K562 (cell line): ENCODE results near the gene ZSWIM8. TPM values are rescaled to one million over a fixed set of nuclear protein-coding genes. Genes with fewer than 3 reads are reported as not detected.

ENCODE experiments used
- BCOR ChIP-seq: fragments of 450-650 bp; IDR thresholded peaks from 2 replicates; pipeline ENCODE4 v1.6.1; 2016
- BRD9 ChIP-seq: fragments of 450-650 bp; IDR thresholded peaks from 2 replicates; pipeline ENCODE4 v1.6.1; 2018; ENCODE audit warnings: low read depth; ENCODE audit not compliant: partially characterized antibody
- CCNT2 ChIP-seq: IDR thresholded peaks from 2 replicates; pipeline ENCODE4 v1.6.1; 2011; ENCODE audit warnings: borderline replicate concordance, low read depth, mild to moderate bottlenecking, moderate library complexity, mixed read lengths, low read length; ENCODE audit not compliant: insufficient read length; ENCODE audit errors: extremely low read depth
- CXXC5 ChIP-seq: fragments of 250-450 bp; sonication (Bioruptor Pico); IDR thresholded peaks from 2 replicates; pipeline ENCODE4 v1.8.0; 2022; ENCODE audit warnings: inconsistent platforms, mild to moderate bottlenecking, moderate library complexity
- DDX20 ChIP-seq: fragments of 450-650 bp; IDR thresholded peaks from 2 replicates; pipeline ENCODE4 v1.6.1; 2016; ENCODE audit warnings: missing genetic modification characterization, low read depth, mild to moderate bottlenecking, missing compliant biosample characterization, moderate library complexity
- E2F3 ChIP-seq: fragments of 250-450 bp; sonication (Bioruptor Pico); IDR thresholded peaks from 2 replicates; pipeline ENCODE4 v1.4.0; 2020; ENCODE audit warnings: mild to moderate bottlenecking
- ESRRA ChIP-seq: fragments of 450-650 bp; IDR thresholded peaks from 2 replicates; pipeline ENCODE4 v1.6.1; 2014; ENCODE audit warnings: low read depth, mild to moderate bottlenecking, moderate library complexity, borderline replicate concordance
- GTF2E2 ChIP-seq: fragments of 200-800 bp; sonication (Bioruptor generic); IDR thresholded peaks from 2 replicates; pipeline ENCODE4 v1.6.1; 2016; ENCODE audit warnings: missing genetic modification characterization, missing compliant biosample characterization
- KAT8 ChIP-seq: fragments of 450-650 bp; IDR thresholded peaks from 2 replicates; pipeline ENCODE4 v1.6.1; 2016; ENCODE audit warnings: low read depth, mild to moderate bottlenecking
- L3MBTL2 ChIP-seq: fragments of 450-650 bp; IDR thresholded peaks from 2 replicates; pipeline ENCODE4 v1.6.1; 2016; ENCODE audit warnings: mild to moderate bottlenecking, moderate library complexity
- MAFG ChIP-seq: fragments of 450-650 bp; conservative IDR thresholded peaks from 2 replicates; pipeline ENCODE4 v1.6.1; 2016; ENCODE audit warnings: missing genetic modification characterization, missing compliant biosample characterization
- MYC ChIP-seq, 2 experiments: fragments of 250-450 bp in 1 of 2; sonication (Bioruptor Pico) in 1 of 2; IDR thresholded peaks; 2 replicates each; pipeline versions ENCODE4 v1.5.1 to v1.6.1; 2012 to 2021; ENCODE audit warnings: low read depth in 2 of 2, borderline replicate concordance in 1 of 2, improper control_type of control experiment in 1 of 2, low read length in 1 of 2, mild to moderate bottlenecking in 1 of 2, moderate library complexity in 1 of 2
- POLR3A ChIP-seq: IDR thresholded peaks from 2 replicates; pipeline ENCODE4 v1.6.1; 2011; ENCODE audit warnings: borderline replicate concordance, mild to moderate bottlenecking, moderate library complexity; ENCODE audit not compliant: insufficient read length, insufficient read depth; ENCODE audit errors: extremely low read depth
- SREBF1 ChIP-seq: fragments of 150-350 bp; IDR thresholded peaks from 2 replicates; pipeline ENCODE4 v1.6.1; 2014; ENCODE audit warnings: antibody characterized with exemption, low read depth, low read length, borderline replicate concordance
- STAT5A ChIP-seq: IDR thresholded peaks from 2 replicates; pipeline ENCODE4 v1.6.1; 2012; ENCODE audit warnings: low read length, inconsistent platforms, borderline replicate concordance
- TARDBP ChIP-seq: fragments of 450-650 bp; IDR thresholded peaks from 2 replicates; pipeline ENCODE4 v1.6.1; 2016
- ZNF134 ChIP-seq: fragments of 250-450 bp; sonication (Bioruptor Pico); conservative IDR thresholded peaks from 2 replicates; pipeline ENCODE4 v1.4.0; 2020
- ZNF224 ChIP-seq: sonication (generic); formaldehyde crosslinking; IDR thresholded peaks from 2 replicates; pipeline ENCODE4 v1.8.0; 2022; ENCODE audit warnings: mild to moderate bottlenecking, missing genetic modification reagents
- ZNF41 ChIP-seq: fragments of 250-450 bp; sonication (Bioruptor Pico); conservative IDR thresholded peaks from 2 replicates; pipeline ENCODE4 v1.4.0; 2020; ENCODE audit warnings: mild to moderate bottlenecking
- polyA plus RNA-seq, 8 experiments: library from polyadenylated mRNA; depleted of rRNA in 4 of 8; stranded (reverse) in 5 of 8; unstranded in 3 of 8; fragments of >200 nt; fragmentation: Nextera tagmentation in 2 of 8; fragmentation: Illumina TruSeq in 1 of 8; extraction: Ambion mirVana in 2 of 8; extraction: Trizol in 1 of 8; gene quantifications; 2 replicates each; pipeline versions ENCODE4 v1.2.1 to v1.2.3, GENCODE V29; 2011 to 2014; ENCODE audit warnings: inconsistent platforms in 1 of 8, missing spikeins in 1 of 8
- total RNA-seq, 7 experiments: library from RNA; depleted of rRNA in 6 of 7; stranded (reverse); fragments of >200 nt in 6 of 7; fragmentation: Illumina TruSeq in 2 of 7; extraction: Trizol in 2 of 7; gene quantifications; 2 replicates each; pipeline versions ENCODE4 v1.2.1 to v1.2.3, GENCODE V29; 2011 to 2021; ENCODE audit warnings: low replicate concordance in 1 of 7
- TF ChIP-seq, protein P1 (sequence below): sonication (generic); formaldehyde crosslinking; IDR thresholded peaks from 2 replicates; pipeline ENCODE4 v1.8.0; 2022; ENCODE audit warnings: missing genetic modification reagents, mild to moderate bottlenecking, moderate library complexity, borderline replicate concordance
- TF ChIP-seq, protein P2 (sequence below): sonication (generic); formaldehyde crosslinking; IDR thresholded peaks from 2 replicates; pipeline ENCODE4 v1.8.1; 2023; ENCODE audit warnings: mild to moderate bottlenecking, missing genetic modification reagents
- TF ChIP-seq, protein P3 (sequence below): sonication (generic); formaldehyde crosslinking; IDR thresholded peaks from 2 replicates; pipeline ENCODE4 v1.8.0; 2022; ENCODE audit warnings: mild to moderate bottlenecking, missing genetic modification reagents
- TF ChIP-seq, protein P4 (sequence below): fragments of 250-450 bp; sonication (Bioruptor Pico); IDR thresholded peaks from 2 replicates; pipeline ENCODE4 v1.8.0; 2022; ENCODE audit warnings: moderate library complexity, mild to moderate bottlenecking, inconsistent platforms

ZSWIM8 gene
- total and polyA plus RNA-seq, 9 of the 15 experiments (the other 6 are each of a cell fraction or from before 2014, with no cell fraction given), result 5.6 to 47.8 (median 26.7) TPM

DNA sequence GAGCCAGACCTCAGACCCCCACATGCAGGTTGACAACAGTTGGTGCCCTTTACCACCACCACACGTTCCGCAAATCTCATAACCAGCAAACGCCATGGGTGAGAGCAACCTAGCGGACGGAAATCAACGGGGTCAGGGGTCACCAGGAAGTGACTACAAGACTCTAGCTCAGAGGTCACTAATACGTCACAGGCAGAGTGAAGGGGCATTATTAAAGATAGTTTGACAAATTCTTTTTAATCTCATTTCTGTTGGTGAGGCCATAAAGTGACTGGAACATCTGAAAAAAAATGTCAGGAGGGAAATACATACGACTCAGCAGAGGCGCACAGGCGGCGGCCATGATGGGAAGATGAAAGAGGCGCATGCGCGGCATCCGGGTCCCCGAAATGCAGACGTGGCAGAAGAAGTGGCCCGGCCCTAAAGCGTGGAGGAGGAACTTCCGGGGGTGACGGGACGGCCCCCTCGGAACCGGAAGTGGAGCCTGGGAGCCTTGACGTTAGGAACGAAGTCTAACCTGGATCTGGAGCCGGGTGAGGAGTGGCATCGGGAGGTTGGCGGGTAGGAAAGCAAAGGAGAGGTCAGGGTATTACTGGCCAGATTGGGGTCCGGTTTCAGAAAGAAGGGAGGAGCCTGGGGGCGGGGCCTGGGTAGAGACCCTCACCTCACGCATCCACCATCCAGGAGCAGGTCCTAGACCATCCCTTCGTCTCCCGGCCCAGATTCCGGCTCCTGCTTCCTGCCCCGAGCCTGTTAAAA lies 41.3 kb upstream of the ZSWIM8 start, which contains the start of gene SEC24C (continued):
- TF ChIP-seq, protein P1, sequence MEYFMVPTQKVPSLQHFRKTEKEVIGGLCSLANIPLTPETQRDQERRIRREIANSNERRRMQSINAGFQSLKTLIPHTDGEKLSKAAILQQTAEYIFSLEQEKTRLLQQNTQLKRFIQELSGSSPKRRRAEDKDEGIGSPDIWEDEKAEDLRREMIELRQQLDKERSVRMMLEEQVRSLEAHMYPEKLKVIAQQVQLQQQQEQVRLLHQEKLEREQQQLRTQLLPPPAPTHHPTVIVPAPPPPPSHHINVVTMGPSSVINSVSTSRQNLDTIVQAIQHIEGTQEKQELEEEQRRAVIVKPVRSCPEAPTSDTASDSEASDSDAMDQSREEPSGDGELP (CRISPR knock-in tag), result peak; percentile 79; the same call in 1 of the 2 replicates
- TF ChIP-seq, protein P2, sequence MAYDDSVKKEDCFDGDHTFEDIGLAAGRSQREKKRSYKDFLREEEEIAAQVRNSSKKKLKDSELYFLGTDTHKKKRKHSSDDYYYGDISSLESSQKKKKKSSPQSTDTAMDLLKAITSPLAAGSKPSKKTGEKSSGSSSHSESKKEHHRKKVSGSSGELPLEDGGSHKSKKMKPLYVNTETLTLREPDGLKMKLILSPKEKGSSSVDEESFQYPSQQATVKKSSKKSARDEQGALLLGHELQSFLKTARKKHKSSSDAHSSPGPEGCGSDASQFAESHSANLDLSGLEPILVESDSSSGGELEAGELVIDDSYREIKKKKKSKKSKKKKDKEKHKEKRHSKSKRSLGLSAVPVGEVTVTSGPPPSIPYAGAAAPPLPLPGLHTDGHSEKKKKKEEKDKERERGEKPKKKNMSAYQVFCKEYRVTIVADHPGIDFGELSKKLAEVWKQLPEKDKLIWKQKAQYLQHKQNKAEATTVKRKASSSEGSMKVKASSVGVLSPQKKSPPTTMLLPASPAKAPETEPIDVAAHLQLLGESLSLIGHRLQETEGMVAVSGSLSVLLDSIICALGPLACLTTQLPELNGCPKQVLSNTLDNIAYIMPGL, result no peak; the same call in 1 of the 2 replicates
- TF ChIP-seq GTF2E2 (tag) (peak; percentile 98), SREBF1 (no peak), ZNF224 (CRISPR knock-in tag) (no peak), BRD9 (peak; percentile 87), STAT5A (no peak; the same call in 1 of the 2 replicates), MAFG (tag) (peak; percentile 81), MYC (IDR thresholded peaks at IDR 0.05; ENCODE audit: low read depth, low read length) (peak; percentile 96), MYC (CRISPR knock-in tag; IDR thresholded peaks at IDR 0.05; ENCODE audit: borderline replicate concordance, low read depth) (no peak; the same call in 1 of the 2 replicates), KAT8 (0 out of 2 replicates have a peak, but pooled peaks have one; percentile 60), POLR3A (no peak), CCNT2 (no peak), ESRRA (peak; percentile 94), L3MBTL2 (peak; percentile 64), BCOR (0 out of 2 replicates have a peak, but pooled peaks have one; percentile 42), ZNF41 (CRISPR knock-in tag) (peak; percentile 79), E2F3 (CRISPR knock-in tag) (peak; percentile 63; the same call in 1 of the 2 replicates), DDX20 (tag) (no peak), TARDBP (peak; percentile 81; the same call in 1 of the 2 replicates), ZNF134 (CRISPR knock-in tag) (peak; percentile 31; the same call in 1 of the 2 replicates), CXXC5 (CRISPR knock-in tag) (peak; percentile 74; the same call in 1 of the 2 replicates)
- TF ChIP-seq, protein P3, sequence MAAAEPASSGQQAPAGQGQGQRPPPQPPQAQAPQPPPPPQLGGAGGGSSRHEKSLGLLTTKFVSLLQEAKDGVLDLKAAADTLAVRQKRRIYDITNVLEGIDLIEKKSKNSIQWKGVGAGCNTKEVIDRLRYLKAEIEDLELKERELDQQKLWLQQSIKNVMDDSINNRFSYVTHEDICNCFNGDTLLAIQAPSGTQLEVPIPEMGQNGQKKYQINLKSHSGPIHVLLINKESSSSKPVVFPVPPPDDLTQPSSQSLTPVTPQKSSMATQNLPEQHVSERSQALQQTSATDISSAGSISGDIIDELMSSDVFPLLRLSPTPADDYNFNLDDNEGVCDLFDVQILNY (CRISPR knock-in tag), result 0 out of 2 replicates have a peak, but pooled peaks have one; percentile 59
- TF ChIP-seq, protein P4, sequence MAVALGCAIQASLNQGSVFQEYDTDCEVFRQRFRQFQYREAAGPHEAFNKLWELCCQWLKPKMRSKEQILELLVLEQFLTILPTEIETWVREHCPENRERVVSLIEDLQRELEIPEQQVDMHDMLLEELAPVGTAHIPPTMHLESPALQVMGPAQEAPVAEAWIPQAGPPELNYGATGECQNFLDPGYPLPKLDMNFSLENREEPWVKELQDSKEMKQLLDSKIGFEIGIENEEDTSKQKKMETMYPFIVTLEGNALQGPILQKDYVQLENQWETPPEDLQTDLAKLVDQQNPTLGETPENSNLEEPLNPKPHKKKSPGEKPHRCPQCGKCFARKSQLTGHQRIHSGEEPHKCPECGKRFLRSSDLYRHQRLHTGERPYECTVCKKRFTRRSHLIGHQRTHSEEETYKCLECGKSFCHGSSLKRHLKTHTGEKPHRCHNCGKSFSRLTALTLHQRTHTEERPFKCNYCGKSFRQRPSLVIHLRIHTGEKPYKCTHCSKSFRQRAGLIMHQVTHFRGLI (CRISPR knock-in tag), result peak; percentile 58; the same call in 1 of the 2 replicates
